Loucy (cell line): ENCODE data around the gene GNAI3.

ENCODE experiments used
- EZH2phosphoT487 ChIP-seq: fragments of 200-600 bp; IDR thresholded peaks from 2 replicates; pipeline ENCODE4 v1.6.1; 2018; ENCODE audit warnings: antibody characterized with exemption, mild to moderate bottlenecking, moderate library complexity, borderline replicate concordance
- TF ChIP-seq, protein P1 (sequence below): fragments of 200-600 bp; sonication (generic); conservative IDR thresholded peaks from 2 replicates; pipeline ENCODE4 v1.5.1; 2014; ENCODE audit warnings: mild to moderate bottlenecking, antibody characterized with exemption, low read length

DNA sequence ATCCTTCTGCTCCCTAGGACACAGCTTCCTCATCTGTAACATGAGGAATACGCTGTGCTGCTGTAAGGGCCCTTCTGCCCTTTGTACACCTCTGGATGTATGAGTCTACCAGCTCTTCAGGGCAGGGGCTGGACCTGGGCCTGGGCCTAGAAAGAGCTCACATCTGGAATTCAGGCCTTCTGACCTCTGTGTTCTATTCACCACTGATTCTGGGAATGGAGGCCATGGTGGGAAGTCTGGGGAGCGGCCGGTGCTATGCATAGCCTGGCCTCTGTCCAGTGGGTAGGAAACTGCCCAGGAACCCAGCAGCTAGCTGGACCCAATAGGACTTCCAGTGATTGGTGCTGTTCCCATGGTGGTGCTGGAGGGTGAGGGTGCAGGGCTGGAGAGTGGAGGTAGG is 19.7 kb upstream of the GNAI3 start:
- TF ChIP-seq, protein P1, sequence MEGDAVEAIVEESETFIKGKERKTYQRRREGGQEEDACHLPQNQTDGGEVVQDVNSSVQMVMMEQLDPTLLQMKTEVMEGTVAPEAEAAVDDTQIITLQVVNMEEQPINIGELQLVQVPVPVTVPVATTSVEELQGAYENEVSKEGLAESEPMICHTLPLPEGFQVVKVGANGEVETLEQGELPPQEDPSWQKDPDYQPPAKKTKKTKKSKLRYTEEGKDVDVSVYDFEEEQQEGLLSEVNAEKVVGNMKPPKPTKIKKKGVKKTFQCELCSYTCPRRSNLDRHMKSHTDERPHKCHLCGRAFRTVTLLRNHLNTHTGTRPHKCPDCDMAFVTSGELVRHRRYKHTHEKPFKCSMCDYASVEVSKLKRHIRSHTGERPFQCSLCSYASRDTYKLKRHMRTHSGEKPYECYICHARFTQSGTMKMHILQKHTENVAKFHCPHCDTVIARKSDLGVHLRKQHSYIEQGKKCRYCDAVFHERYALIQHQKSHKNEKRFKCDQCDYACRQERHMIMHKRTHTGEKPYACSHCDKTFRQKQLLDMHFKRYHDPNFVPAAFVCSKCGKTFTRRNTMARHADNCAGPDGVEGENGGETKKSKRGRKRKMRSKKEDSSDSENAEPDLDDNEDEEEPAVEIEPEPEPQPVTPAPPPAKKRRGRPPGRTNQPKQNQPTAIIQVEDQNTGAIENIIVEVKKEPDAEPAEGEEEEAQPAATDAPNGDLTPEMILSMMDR = no peak
- TF ChIP-seq EZH2phosphoT487 = no peak
